Gastrocnemius medialis (tissue), 4 donors: Measurements from ENCODE around the gene CUL4B. TPM values are rescaled to one million over a fixed set of nuclear protein-coding genes. Genes with fewer than 3 reads are reported as not detected.
"Not testable (repeated sequence)": the region's sequence is repeated elsewhere in the genome, so short reads cannot be mapped to it uniquely, and the experiment has no call there.

Experiments used
- ATAC-seq, 2 donors: fragments of 150-250 bp; one replicate each; pipeline ENCODE4 v1.9.1; 2016
- DNase-seq, 2 donors: peaks; one replicate each; pipeline ENCODE4 v3.0.0-alpha.2; 2019
- H3K27ac ChIP-seq, 4 donors: fragments of 200-600 bp; sonication (generic); 1 replicate in 1 of 4; 2 replicates in 3 of 4; pipeline ENCODE4 v1.5.1; 2016 to 2018; ENCODE audit warnings: mild to moderate bottlenecking in 2 of 4, moderate library complexity in 1 of 4
- H3K27me3 ChIP-seq, 3 donors: fragments of 200-600 bp; sonication (generic) in 2 of 3; 1 replicate in 1 of 3; 2 replicates in 2 of 3; pipeline versions ENCODE4 v1.5.1 to v1.6.0; 2016 to 2019; ENCODE audit warnings: mild to moderate bottlenecking in 1 of 3, moderate library complexity in 1 of 3
- H3K36me3 ChIP-seq, 2 donors: fragments of 200-600 bp; sonication (generic) in 1 of 2; one replicate each; pipeline ENCODE4 v1.5.1; 2017 to 2018
- H3K4me1 ChIP-seq, 2 donors: fragments of 200-600 bp; sonication (generic) in 1 of 2; one replicate each; pipeline ENCODE4 v1.5.1; 2016 to 2017; ENCODE audit warnings: mild to moderate bottlenecking in 2 of 2
- H3K4me3 ChIP-seq, 4 donors: fragments of 200-600 bp; sonication (generic) in 3 of 4; 1 replicate in 1 of 4; 2 replicates in 3 of 4; pipeline ENCODE4 v1.5.1; 2016 to 2019; ENCODE audit warnings: mild to moderate bottlenecking in 2 of 4
- H3K9me3 ChIP-seq, 3 donors: fragments of 200-600 bp; sonication (generic) in 2 of 3; 1 replicate in 1 of 3; 2 replicates in 2 of 3; pipeline ENCODE4 v1.5.1; 2016 to 2019
- CTCF ChIP-seq, 5 experiments: fragments of 450-650 bp in 3 of 5; fragments of 200-600 bp in 2 of 5; sonication (generic) in 2 of 5; IDR thresholded peaks in 4 of 5; conservative IDR thresholded peaks in 1 of 5; 1 replicate in 4 of 5; 2 replicates in 1 of 5; pipeline ENCODE4 v1.5.1; 2016 to 2019; ENCODE audit warnings: antibody characterized with exemption in 5 of 5, mild to moderate bottlenecking in 3 of 5, moderate library complexity in 3 of 5
- POLR2A ChIP-seq, 2 donors: fragments of 450-650 bp; IDR thresholded peaks; one replicate each; pipeline ENCODE4 v1.6.1; 2017; ENCODE audit warnings: antibody characterized with exemption in 2 of 2, mild to moderate bottlenecking in 2 of 2, moderate library complexity in 2 of 2
- in situ Hi-C, 4 donors: fragments of 200-750 bp; cut with MboI; loops; one replicate each; pipeline versions ENCODE4 v1.15.0 to v1.8.0; 2017; ENCODE audit warnings: low sequenced_read_pairs in 4 of 4
- intact Hi-C: fragments of 100-400 bp; cut with DNase I; formaldehyde crosslinking; loops from one replicate; pipeline ENCODE4 v1.15.1; 2023; ENCODE audit warnings: low total_unique reads
- total RNA-seq, 4 donors: library from RNA; depleted of rRNA; stranded (reverse); fragments of >200 nt; gene quantifications; one replicate each; pipeline versions ENCODE4 v1.1.0 to v1.2.3, GENCODE V29; 2016

The CUL4B gene
- total RNA-seq, 4 donors from 2014 or later: 10.1 to 14.6 (median 11.9) TPM

GRCh38 chrX:120499301-120500072 lies 61.3 kb downstream of the CUL4B start:
- Histone ChIP-seq H3K4me1 (no peaks in the 10 kb centered on the region), H3K4me3 (no peak overlapping the region), H3K27ac (no peak overlapping the region), H3K27me3 (no peaks in the 10 kb centered on the region), H3K36me3 (no peaks in the 10 kb centered on the region), H3K9me3 (no peaks in the 10 kb centered on the region)
- in situ Hi-C loops: loop anchor here in 2 of 4 donors (10.0 to 25.0 kb wide), 2 partner anchors 263 to 265 kb away; no protein-coding TSS in a partner anchor
- TF ChIP-seq CTCF (IDR thresholded peaks at IDR 0.05 in 4 of 5, conservative IDR thresholded peaks at IDR 0.05 in 1 of 5): no peak
- no peak for TF ChIP-seq POLR2A (IDR thresholded peaks at IDR 0.05)
- DNase-seq: no peak
- intact Hi-C loops: loop anchor here (5.0 kb wide), 1 partner anchor 163 kb away; no protein-coding TSS in a partner anchor
- ATAC-seq: no peak

- H3K4me3 ChIP-seq, H3K36me3 ChIP-seq, H3K4me1 ChIP-seq, intact Hi-C loops, H3K27ac ChIP-seq, ATAC-seq, DNase-seq, H3K9me3 ChIP-seq, H3K27me3 ChIP-seq: not testable (repeated sequence)
- in situ Hi-C loops: loop anchor here in 1 of 4 donors (10.0 kb wide), 1 partner anchor 275 kb away; no protein-coding TSS in a partner anchor
Observed at GRCh38 chrX:120490119-120490518, 70.6 kb downstream of the CUL4B start.

GRCh38 chrX:120486786-120487185 lies 74.0 kb downstream of the CUL4B start:
- no peak for DNase-seq
- peak overlapping the region in 3 of 4 donors; percentile 84 to 93 (median 88) for H3K27ac ChIP-seq
- no peaks in the 10 kb centered on the region for H3K36me3 ChIP-seq
- peaks cover 0 to 3% of the 10 kb centered on the region in 2 donors for H3K4me1 ChIP-seq
- TF ChIP-seq CTCF (IDR thresholded peaks at IDR 0.05 in 4 of 5, conservative IDR thresholded peaks at IDR 0.05 in 1 of 5) (no peak), POLR2A (IDR thresholded peaks at IDR 0.05) (no peak)
- in situ Hi-C loops (no loop called here), intact Hi-C loops (loop anchor here (2.0 to 10.0 kb wide), 4 partner anchors 18 to 234 kb away; partner anchors contain the start of genes CUL4B, LAMP2 and ZBTB33)
- H3K27me3 ChIP-seq: no peaks in the 10 kb centered on the region
- H3K9me3 ChIP-seq: no peaks in the 10 kb centered on the region
- no peak overlapping the region for H3K4me3 ChIP-seq
- ATAC-seq: no peak

- TF ChIP-seq POLR2A (IDR thresholded peaks at IDR 0.05) (peak; percentile 8 to 15), CTCF (IDR thresholded peaks at IDR 0.05 in 4 of 5, conservative IDR thresholded peaks at IDR 0.05 in 1 of 5) (peak; percentile 44 to 66 (median 58))
- no peaks in the 10 kb centered on the region for H3K9me3 ChIP-seq
- H3K4me3 ChIP-seq: peak overlapping the region; percentile 48 to 62 (median 60)
- no peaks in the 10 kb centered on the region for H3K27me3 ChIP-seq
- H3K27ac ChIP-seq: peak overlapping the region; percentile 83 to 93 (median 86)
- peak; percentile 97 to 99 for ATAC-seq
- H3K4me1 ChIP-seq: peaks cover 0 to 3% of the 10 kb centered on the region in 2 donors
- in situ Hi-C loops: no loop called here
- intact Hi-C loops: loop anchor here (2.0 to 10.0 kb wide), 4 partner anchors 17 to 234 kb away; partner anchors contain the start of genes CUL4B, LAMP2 and ZBTB33
- peak; percentile 56 to 81 for DNase-seq
- H3K36me3 ChIP-seq: no peaks in the 10 kb centered on the region
Observed at GRCh38 chrX:120485638-120486520, 74.9 kb downstream of the CUL4B start.
